Sigmoid colon (tissue), 4 donors: Measurements from ENCODE around the gene RGS9.

ENCODE experiments used
- EP300 ChIP-seq, 4 donors: sonication (generic); formaldehyde crosslinking; IDR thresholded peaks; one replicate each; pipeline ENCODE4 v1.6.1; 2017; ENCODE audit warnings: antibody characterized with exemption in 4 of 4
- POLR2A ChIP-seq, 2 donors: fragments of 450-650 bp; IDR thresholded peaks; one replicate each; pipeline ENCODE4 v1.6.1; 2016; ENCODE audit warnings: antibody characterized with exemption in 2 of 2, mild to moderate bottlenecking in 2 of 2, moderate library complexity in 2 of 2
- POLR2AphosphoS5 ChIP-seq, 4 donors: sonication (generic); formaldehyde crosslinking; IDR thresholded peaks; one replicate each; pipeline ENCODE4 v1.6.1; 2017; ENCODE audit warnings: antibody characterized with exemption in 4 of 4
- TF ChIP-seq, protein P1 (sequence below), 4 experiments: fragments of 450-650 bp in 3 of 4; fragments of 200-600 bp in 1 of 4; IDR thresholded peaks; one replicate each; pipeline ENCODE4 v1.5.1; 2016 to 2019; ENCODE audit warnings: antibody characterized with exemption in 4 of 4, mild to moderate bottlenecking in 3 of 4, moderate library complexity in 2 of 4

DNA sequence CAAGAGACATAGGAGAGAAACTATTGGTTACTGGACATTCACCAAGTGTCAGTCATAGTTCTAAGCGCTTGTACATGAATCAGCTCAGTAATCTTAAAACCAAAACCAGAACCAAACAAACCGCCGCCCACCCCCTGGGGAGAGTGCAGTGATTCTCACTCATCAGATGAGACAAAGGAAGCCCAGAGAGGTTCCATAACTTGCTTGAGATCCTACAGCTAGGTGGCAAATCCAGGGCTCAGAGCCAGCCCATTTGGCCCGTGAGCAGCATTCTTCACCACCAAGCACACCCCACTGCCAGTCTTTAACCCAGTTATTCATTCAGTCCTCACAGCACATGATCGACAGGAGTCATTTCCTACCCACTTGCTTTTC, 37.2 kb upstream of the RGS9 start:
- TF ChIP-seq, protein P1, sequence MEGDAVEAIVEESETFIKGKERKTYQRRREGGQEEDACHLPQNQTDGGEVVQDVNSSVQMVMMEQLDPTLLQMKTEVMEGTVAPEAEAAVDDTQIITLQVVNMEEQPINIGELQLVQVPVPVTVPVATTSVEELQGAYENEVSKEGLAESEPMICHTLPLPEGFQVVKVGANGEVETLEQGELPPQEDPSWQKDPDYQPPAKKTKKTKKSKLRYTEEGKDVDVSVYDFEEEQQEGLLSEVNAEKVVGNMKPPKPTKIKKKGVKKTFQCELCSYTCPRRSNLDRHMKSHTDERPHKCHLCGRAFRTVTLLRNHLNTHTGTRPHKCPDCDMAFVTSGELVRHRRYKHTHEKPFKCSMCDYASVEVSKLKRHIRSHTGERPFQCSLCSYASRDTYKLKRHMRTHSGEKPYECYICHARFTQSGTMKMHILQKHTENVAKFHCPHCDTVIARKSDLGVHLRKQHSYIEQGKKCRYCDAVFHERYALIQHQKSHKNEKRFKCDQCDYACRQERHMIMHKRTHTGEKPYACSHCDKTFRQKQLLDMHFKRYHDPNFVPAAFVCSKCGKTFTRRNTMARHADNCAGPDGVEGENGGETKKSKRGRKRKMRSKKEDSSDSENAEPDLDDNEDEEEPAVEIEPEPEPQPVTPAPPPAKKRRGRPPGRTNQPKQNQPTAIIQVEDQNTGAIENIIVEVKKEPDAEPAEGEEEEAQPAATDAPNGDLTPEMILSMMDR (IDR thresholded peaks at IDR 0.05), result no peak
- TF ChIP-seq EP300 (IDR thresholded peaks at IDR 0.05) (no peak), POLR2A (IDR thresholded peaks at IDR 0.05) (no peak), POLR2AphosphoS5 (IDR thresholded peaks at IDR 0.05) (no peak)
